HCEC 1CT (cell line): ENCODE results near the gene RUFY3.
"Not testable (repeated sequence)": the region's sequence is repeated elsewhere in the genome, so short reads cannot be mapped to it uniquely, and the experiment has no call there.

Experiments
- DNase-seq: peaks from one replicate; pipeline ENCODE4 v3.0.0-alpha.2; 2017

The RUFY3 gene, protein sequence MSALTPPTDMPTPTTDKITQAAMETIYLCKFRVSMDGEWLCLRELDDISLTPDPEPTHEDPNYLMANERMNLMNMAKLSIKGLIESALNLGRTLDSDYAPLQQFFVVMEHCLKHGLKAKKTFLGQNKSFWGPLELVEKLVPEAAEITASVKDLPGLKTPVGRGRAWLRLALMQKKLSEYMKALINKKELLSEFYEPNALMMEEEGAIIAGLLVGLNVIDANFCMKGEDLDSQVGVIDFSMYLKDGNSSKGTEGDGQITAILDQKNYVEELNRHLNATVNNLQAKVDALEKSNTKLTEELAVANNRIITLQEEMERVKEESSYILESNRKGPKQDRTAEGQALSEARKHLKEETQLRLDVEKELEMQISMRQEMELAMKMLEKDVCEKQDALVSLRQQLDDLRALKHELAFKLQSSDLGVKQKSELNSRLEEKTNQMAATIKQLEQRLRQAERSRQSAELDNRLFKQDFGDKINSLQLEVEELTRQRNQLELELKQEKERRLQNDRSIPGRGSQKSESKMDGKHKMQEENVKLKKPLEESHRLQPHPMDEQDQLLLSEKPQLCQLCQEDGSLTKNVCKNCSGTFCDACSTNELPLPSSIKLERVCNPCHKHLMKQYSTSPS

GRCh38 chr4:70721747-70722146 is at the start of gene RUFY3:
TSS of gene RUFY3 (plus strand) at chr4:70721964. CDS start at chr4:70722574, 610 bp downstream.
- DNase-seq, result peak; percentile 80

- no peak for DNase-seq
Measured at GRCh38 chr4:70674191-70674590, 47.6 kb upstream of the RUFY3 start.

GRCh38 chr4:70674731-70675130 is 47.0 kb upstream of the RUFY3 start:
- no peak for DNase-seq

- no peak for DNase-seq
Measured at GRCh38 chr4:70676554-70677090, 45.1 kb upstream of the RUFY3 start.

DNA sequence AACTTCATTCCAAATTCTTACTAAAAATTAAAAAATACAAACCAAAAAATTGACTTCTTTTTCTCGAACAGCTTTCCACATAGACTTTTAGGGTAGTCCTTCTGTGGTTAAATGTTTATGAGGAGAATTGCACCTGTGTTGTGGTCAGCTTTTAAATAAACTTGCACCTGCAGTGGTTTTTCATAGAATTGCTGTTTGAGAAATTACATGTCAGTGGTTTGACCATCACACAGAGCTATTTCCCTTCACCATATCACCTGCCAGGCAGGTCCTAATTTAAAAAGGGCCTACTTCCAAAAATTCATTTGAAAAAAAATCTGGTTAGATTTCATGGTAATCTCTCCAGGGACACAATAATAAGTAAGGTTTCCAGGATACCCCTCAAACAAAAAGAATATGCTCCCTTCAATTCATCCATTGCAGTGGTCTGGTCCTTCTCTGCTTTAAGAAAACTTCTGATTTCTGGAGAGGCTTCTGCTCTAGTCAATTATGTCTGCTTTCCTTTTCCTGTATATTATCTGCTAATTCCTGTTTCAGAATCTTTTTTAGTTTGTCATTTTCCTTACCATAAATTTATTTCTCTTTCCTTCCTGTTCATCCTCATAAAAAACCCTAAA is 43.3 kb upstream of the RUFY3 start:
- no peak for DNase-seq

DNA sequence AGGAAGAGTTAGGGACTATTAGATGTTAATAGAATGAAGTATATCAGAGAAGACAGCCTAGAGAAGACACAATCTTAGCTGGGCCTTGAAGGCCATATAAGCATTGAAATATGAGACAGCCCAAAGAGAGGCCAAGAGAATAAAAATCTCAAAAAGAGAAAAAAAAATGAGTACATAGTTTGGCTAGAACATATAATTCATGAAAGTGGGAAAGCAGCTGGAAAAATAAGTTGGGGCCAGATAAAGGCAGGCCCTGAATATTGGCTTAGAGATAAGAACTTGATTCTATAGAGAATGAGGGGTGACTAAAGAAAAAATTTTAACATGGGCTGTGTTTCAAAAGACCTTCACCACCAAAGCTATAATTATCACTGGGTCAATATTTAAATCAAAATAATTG is 40.8 kb upstream of the RUFY3 start:
- no peak for DNase-seq

GRCh38 chr4:70681704-70682103 is 40.1 kb upstream of the RUFY3 start:
- DNase-seq, result no peak

DNA sequence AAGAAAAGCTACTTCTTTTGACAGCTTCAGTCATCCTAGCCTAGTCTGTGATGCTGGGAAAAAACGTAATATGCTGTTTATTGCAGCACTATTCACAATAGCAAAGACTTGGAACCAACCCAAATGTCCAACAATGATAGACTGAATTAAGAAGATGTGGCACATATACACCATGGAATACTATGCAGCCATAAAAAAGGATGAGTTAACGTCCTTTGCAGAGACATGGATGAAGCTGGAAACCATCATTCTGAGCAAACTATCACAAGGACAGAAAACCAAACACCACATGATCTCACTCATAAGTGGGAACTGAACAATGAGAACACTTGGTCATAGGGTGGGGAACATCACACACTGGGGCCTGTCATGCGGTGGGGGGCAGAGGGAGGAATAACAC is 39.6 kb upstream of the RUFY3 start:
- not testable (repeated sequence) for DNase-seq

DNA sequence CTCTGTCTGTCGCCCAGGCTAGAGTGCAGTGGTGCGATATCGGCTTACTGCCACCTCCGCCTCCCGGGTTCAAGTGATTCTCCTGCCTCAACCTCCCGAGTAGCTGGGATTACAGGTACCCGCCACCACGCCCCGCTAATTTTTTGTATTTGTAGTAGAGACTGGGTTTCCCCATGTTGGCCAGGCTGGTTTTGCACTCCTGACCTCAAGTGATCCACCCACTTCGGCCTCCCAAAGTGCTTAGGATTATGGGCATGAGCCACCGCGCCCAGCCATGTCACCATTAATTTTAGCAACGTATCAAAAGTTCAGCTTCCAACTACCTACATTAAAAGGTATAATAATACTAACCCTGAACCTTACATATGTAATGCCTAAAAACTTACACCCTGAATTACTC is 34.4 kb upstream of the RUFY3 start:
- DNase-seq, result no peak

GRCh38 chr4:70687821-70688794 is 33.7 kb upstream of the RUFY3 start, which contains the start of gene UTP3:
TSS of gene UTP3 (plus strand) at chr4:70688532. CDS start at chr4:70688678, 146 bp downstream.
- peak; percentile 91 for DNase-seq

- no peak for DNase-seq
Measured at GRCh38 chr4:70688795-70689231, 33.0 kb upstream of the RUFY3 start.

- no peak for DNase-seq
Measured at GRCh38 chr4:70691661-70692060, 30.1 kb upstream of the RUFY3 start.

DNA sequence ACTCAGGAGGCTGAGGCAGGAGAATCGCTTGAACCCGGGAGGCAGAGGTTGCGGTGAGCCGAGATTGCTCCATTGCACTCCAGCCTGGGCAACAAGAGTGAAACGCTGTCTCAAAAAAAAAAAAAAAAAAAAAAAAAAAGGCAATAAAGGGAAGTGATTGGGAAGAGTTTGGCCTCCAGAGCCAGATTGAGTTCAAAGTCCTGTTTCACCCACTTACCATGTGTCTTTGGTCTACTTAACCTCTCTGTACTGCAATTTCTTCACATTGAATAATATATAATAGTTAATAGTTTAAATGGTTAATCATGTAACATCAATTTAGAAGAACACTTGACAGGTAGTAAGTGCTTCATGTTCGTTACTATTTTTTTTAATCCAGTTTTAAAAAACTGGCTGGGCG is 27.1 kb upstream of the RUFY3 start:
- DNase-seq, result not testable (repeated sequence)

GRCh38 chr4:70698435-70698834 is 23.3 kb upstream of the RUFY3 start:
- DNase-seq, result not testable (repeated sequence)

DNA sequence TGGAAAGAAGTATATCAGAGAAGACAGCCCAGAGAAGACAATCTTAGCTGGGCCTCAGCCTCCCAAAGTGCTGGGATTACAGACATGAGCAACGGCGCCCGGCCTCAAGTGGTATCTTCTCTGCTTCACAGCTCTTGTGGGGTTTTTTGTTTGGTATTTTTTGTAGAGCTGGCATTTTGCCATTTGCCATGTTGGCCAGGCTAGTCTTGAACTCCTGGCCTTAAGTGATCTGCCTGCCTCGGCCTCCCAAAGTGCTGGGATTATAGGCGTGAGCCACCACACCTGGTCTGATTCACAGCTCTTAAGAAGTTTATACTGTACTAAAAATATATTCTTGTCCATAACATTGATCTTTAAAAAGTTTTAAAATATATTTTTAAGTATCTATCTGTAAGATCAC is 21.1 kb upstream of the RUFY3 start:
- no peak for DNase-seq

DNA sequence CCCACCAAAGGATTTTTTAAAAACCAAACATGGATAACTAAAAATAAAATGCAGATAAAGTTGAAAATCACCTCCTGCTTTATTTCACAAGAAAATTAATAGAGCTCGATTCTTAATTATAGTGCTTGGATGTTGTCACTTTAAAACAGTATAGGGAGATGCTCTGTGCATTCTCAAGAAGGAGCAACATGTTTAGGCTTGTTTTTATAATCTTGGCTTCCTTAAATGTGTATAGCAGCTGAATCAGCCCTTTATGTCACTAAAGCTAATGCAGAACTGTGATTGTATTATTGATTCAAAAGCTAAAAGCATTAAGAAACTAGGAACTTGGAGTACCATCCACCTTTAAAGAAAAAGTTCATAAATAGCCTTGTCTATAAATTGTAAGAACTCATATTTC is 20.5 kb upstream of the RUFY3 start:
- no peak for DNase-seq

DNA sequence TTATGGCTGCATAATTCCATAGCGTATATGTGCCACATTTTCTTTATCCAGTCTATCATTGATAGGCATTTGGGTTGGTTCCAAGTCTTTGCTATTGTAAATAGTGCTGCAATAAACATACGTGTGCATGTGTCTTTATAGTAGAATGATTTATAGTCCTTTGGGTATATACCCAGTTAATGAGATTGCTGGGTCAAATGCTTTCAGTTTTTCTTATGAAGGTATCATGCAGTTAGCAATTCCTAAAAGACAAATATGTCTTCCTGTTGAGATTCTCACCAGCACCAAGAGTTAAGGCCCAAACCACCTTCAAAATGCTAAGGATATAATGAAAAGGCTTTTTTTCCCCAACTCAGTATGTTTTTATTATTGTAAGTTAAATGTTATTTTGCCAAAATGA is 19.2 kb upstream of the RUFY3 start:
- not testable (repeated sequence) for DNase-seq

- DNase-seq, result peak; percentile 65
Measured at GRCh38 chr4:70703619-70704214, 18.0 kb upstream of the RUFY3 start.

DNA sequence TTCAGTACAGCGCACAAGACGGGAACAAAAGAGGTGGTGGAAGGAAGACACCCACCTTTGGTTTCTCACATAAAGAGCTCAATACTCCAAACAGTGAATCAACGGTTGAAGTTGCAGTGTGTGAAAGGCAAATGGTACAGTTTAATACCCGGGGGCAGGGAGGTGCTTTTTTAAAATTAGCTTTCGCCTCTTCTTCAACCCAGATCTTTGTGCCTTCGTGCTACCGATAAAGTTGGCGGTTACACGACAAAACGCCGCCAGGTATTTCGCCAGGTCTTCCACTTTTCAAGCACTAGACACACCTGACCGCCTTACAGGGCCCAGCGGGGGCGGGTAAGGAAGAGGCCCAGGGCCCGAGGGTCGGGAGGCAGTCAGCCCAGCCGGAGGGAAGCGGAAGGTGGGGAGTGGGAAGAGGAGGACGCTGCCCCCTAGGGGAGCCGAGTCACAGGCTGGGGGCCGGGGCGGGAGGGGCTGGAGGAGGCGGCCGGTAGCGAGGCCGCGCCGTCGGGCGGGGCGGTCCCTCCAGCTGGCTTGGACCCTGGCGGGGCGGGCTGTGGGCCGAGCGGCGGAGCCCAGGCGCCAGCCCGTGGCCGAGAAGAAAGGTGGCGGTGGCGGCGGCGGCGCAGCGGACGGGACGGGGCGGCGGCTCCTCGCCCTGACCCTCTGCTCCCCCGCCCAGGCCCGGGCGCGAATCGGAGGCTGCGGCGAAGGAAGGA is 17.4 kb upstream of the RUFY3 start:
- peak; percentile 42 for DNase-seq

DNA sequence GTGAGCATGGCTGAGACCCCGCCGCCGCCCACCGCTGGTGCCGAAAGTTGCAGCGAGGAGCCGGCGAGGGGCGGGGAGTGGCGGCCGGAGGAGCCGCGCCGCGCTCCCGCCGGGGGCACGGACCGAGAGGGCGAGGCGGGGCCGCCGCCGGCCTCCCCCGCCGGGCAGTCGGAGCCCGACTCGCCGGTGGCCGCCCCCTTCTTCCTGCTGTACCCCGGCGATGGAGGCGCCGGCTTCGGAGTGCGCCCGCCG is 16.9 kb upstream of the RUFY3 start:
- no peak for DNase-seq
